Measurements from ENCODE around the gene ZNF254.

DNA sequence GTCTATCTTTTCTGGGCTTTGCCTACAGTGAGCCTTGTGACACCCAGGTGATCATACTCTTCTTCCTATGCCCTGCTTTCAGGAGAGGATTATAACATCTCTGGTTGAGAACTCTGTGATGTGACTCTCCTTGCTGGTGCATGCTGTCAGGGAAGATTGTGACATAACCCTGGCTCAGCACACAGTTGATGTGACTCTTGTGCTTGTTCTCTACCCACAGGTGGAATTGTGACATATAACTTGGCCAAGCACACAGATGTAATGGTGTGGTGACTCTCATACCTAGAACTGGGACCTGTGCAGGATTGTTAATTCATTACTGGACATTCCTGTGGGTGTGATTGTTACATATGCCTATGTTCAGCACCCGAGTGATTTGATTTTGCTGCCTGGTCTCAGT lies 21.7 kb upstream of the ZNF254 start:
- TF ChIP-seq, protein P1, sequence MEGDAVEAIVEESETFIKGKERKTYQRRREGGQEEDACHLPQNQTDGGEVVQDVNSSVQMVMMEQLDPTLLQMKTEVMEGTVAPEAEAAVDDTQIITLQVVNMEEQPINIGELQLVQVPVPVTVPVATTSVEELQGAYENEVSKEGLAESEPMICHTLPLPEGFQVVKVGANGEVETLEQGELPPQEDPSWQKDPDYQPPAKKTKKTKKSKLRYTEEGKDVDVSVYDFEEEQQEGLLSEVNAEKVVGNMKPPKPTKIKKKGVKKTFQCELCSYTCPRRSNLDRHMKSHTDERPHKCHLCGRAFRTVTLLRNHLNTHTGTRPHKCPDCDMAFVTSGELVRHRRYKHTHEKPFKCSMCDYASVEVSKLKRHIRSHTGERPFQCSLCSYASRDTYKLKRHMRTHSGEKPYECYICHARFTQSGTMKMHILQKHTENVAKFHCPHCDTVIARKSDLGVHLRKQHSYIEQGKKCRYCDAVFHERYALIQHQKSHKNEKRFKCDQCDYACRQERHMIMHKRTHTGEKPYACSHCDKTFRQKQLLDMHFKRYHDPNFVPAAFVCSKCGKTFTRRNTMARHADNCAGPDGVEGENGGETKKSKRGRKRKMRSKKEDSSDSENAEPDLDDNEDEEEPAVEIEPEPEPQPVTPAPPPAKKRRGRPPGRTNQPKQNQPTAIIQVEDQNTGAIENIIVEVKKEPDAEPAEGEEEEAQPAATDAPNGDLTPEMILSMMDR (IDR thresholded peaks at IDR 0.05), result no peak
- TF ChIP-seq MAX (IDR thresholded peaks at IDR 0.05), result no peak
- TF ChIP-seq POLR2A (IDR thresholded peaks at IDR 0.05; ENCODE audit: low read length), result no peak
- TF ChIP-seq EP300 (IDR thresholded peaks at IDR 0.05), result no peak
